Neutrophil (primary cell): ENCODE results near the gene UVRAG.

Experiments used
- H3K27ac ChIP-seq: fragments of 200-600 bp; sonication (generic); 2 replicates; pipeline ENCODE4 v1.5.1; 2016; ENCODE audit warnings: mild to moderate bottlenecking, moderate library complexity
- H3K27me3 ChIP-seq: fragments of 200-600 bp; sonication (generic); 2 replicates; pipeline ENCODE4 v1.6.0; 2016; ENCODE audit warnings: mild to moderate bottlenecking
- H3K36me3 ChIP-seq: fragments of 200-600 bp; sonication (generic); 2 replicates; pipeline ENCODE4 v1.5.1; 2017
- H3K4me1 ChIP-seq, 2 experiments: fragments of 200-600 bp in 1 of 2; sonication (generic) in 1 of 2; 1 replicate in 1 of 2; 2 replicates in 1 of 2; pipeline versions ENCODE4 v1.5.1 to v1.6.1; 2013 to 2016; ENCODE audit warnings: low read depth in 1 of 2, low read length in 1 of 2, mild to moderate bottlenecking in 1 of 2, moderate library complexity in 1 of 2; ENCODE audit not compliant: control insufficient read depth in 1 of 2, insufficient read depth in 1 of 2
- H3K4me3 ChIP-seq, 2 experiments: fragments of 200-600 bp in 1 of 2; sonication (generic) in 1 of 2; 1 replicate in 1 of 2; 2 replicates in 1 of 2; pipeline ENCODE4 v1.5.1; 2013 to 2016; ENCODE audit warnings: low read depth in 1 of 2, low read length in 1 of 2, mild to moderate bottlenecking in 1 of 2, moderate library complexity in 1 of 2
- H3K9me3 ChIP-seq: fragments of 200-600 bp; sonication (generic); 2 replicates; pipeline ENCODE4 v1.5.1; 2016
- CTCF ChIP-seq: fragments of 200-600 bp; sonication (generic); IDR thresholded peaks from 2 replicates; pipeline ENCODE4 v1.5.1; 2016; ENCODE audit warnings: antibody characterized with exemption

The UVRAG gene

GRCh38 chr11:75946531-75947530 is 131.8 kb downstream of the UVRAG start:
- Histone ChIP-seq H3K9me3 (no peaks in the 10 kb centered on the region), H3K4me1 (peaks cover 12 to 13% of the 10 kb centered on the region in 2 experiments), H3K27me3 (no peaks in the 10 kb centered on the region), H3K36me3 (no peaks in the 10 kb centered on the region), H3K27ac (no peak overlapping the region), H3K4me3 (no peak overlapping the region)
- no peak for TF ChIP-seq CTCF

- no peak overlapping the region for H3K27ac ChIP-seq
- H3K27me3 ChIP-seq, result no peaks in the 10 kb centered on the region
- H3K36me3 ChIP-seq, result no peaks in the 10 kb centered on the region
- no peak for TF ChIP-seq CTCF
- no peaks in the 10 kb centered on the region for H3K9me3 ChIP-seq
- no peak overlapping the region for H3K4me3 ChIP-seq
- H3K4me1 ChIP-seq, result peaks cover 0 to 3% of the 10 kb centered on the region in 2 experiments
Observed at GRCh38 chr11:75949023-75949672, 134.1 kb downstream of the UVRAG start.

- Histone ChIP-seq H3K27me3 (no peaks in the 10 kb centered on the region), H3K36me3 (no peaks in the 10 kb centered on the region), H3K27ac (no peak overlapping the region), H3K4me1 (peaks cover 0 to 3% of the 10 kb centered on the region in 2 experiments), H3K4me3 (no peak overlapping the region), H3K9me3 (no peaks in the 10 kb centered on the region)
- no peak for TF ChIP-seq CTCF
Observed at GRCh38 chr11:75950141-75950540, 135.1 kb downstream of the UVRAG start.

GRCh38 chr11:75954039-75954438 is 139.0 kb downstream of the UVRAG start:
- Histone ChIP-seq H3K4me3 (no peak overlapping the region), H3K4me1 (no peaks in the 10 kb centered on the region), H3K36me3 (no peaks in the 10 kb centered on the region), H3K9me3 (no peaks in the 10 kb centered on the region), H3K27ac (no peak overlapping the region), H3K27me3 (no peaks in the 10 kb centered on the region)
- no peak for TF ChIP-seq CTCF

- H3K36me3 ChIP-seq, result no peaks in the 10 kb centered on the region
- TF ChIP-seq CTCF, result no peak
- no peaks in the 10 kb centered on the region for H3K9me3 ChIP-seq
- H3K4me3 ChIP-seq, result no peak overlapping the region
- H3K4me1 ChIP-seq, result no peaks in the 10 kb centered on the region
- no peak overlapping the region for H3K27ac ChIP-seq
- H3K27me3 ChIP-seq, result no peaks in the 10 kb centered on the region
Observed at GRCh38 chr11:75955443-75955842, 140.4 kb downstream of the UVRAG start.
